ENCODE data around the gene GRID1.

GRID1 gene

GRCh38 chr10:86162696-86163400 lies 203.7 kb downstream of the GRID1 start:
- no peaks in the 10 kb centered on the region for H3K9me3 ChIP-seq
- TF ChIP-seq CTCF (IDR thresholded peaks at IDR 0.05): no peak
- H3K36me3 ChIP-seq: no peaks in the 10 kb centered on the region
- no peaks in the 10 kb centered on the region for H3K27me3 ChIP-seq
- peak; percentile 15 to 32 for DNase-seq
- intact Hi-C loops (cut with DNase I; ENCODE audit: low total_unique reads): no loop called here
- H3K27ac ChIP-seq: no peak overlapping the region
- no peaks in the 10 kb centered on the region for H3K4me1 ChIP-seq
- H3K4me3 ChIP-seq: no peak overlapping the region

GRCh38 chr10:86162036-86162435 lies 204.6 kb downstream of the GRID1 start:
- intact Hi-C loops (cut with DNase I; ENCODE audit: low total_unique reads): no loop called here

GRCh38 chr10:86160890-86161585 lies 205.6 kb downstream of the GRID1 start:
- peak; percentile 8 to 54 for DNase-seq
- H3K36me3 ChIP-seq: no peaks in the 10 kb centered on the region
- no peak overlapping the region for H3K27ac ChIP-seq
- intact Hi-C loops (cut with DNase I; ENCODE audit: low total_unique reads): no loop called here
- no peaks in the 10 kb centered on the region for H3K9me3 ChIP-seq
- no peaks in the 10 kb centered on the region for H3K4me1 ChIP-seq
- H3K4me3 ChIP-seq: no peak overlapping the region
- TF ChIP-seq CTCF (IDR thresholded peaks at IDR 0.05): no peak
- no peaks in the 10 kb centered on the region for H3K27me3 ChIP-seq

More at GRCh38 chr10:86162036-86162435, 204.6 kb downstream of the GRID1 start:
- DNase-seq: peak in 1 of 2 donors; percentile 11
- H3K36me3 ChIP-seq: no peaks in the 10 kb centered on the region
- no peak for TF ChIP-seq CTCF (IDR thresholded peaks at IDR 0.05)
- H3K27me3 ChIP-seq: no peaks in the 10 kb centered on the region
- H3K9me3 ChIP-seq: no peaks in the 10 kb centered on the region
- no peak overlapping the region for H3K27ac ChIP-seq
- H3K4me3 ChIP-seq: no peak overlapping the region
- no peaks in the 10 kb centered on the region for H3K4me1 ChIP-seq

- H3K27ac ChIP-seq: no peak overlapping the region
- no peak overlapping the region for H3K4me3 ChIP-seq
- H3K27me3 ChIP-seq: no peaks in the 10 kb centered on the region
- H3K4me1 ChIP-seq: no peaks in the 10 kb centered on the region
- no peaks in the 10 kb centered on the region for H3K36me3 ChIP-seq
- H3K9me3 ChIP-seq: no peaks in the 10 kb centered on the region
- DNase-seq: no peak
- intact Hi-C loops (cut with DNase I; ENCODE audit: low total_unique reads): no loop called here
- no peak for TF ChIP-seq CTCF (IDR thresholded peaks at IDR 0.05)
These were observed 206.8 kb downstream of the GRID1 start for GRCh38 chr10:86159797-86160196.

GRCh38 chr10:86155054-86155921 lies 211.3 kb downstream of the GRID1 start:
- Histone ChIP-seq H3K36me3 (no peaks in the 10 kb centered on the region), H3K9me3 (no peaks in the 10 kb centered on the region), H3K4me3 (no peak overlapping the region), H3K27me3 (no peaks in the 10 kb centered on the region), H3K27ac (no peak overlapping the region), H3K4me1 (no peaks in the 10 kb centered on the region)
- TF ChIP-seq CTCF (IDR thresholded peaks at IDR 0.05): no peak
- no peak for DNase-seq
- intact Hi-C loops (cut with DNase I; ENCODE audit: low total_unique reads): no loop called here
